HepG2 (cell line): ENCODE results near the gene LGALS1.

Experiments used
- BHLHE40 ChIP-seq: IDR thresholded peaks from 2 replicates; pipeline ENCODE4 v1.6.1; 2011; ENCODE audit warnings: low read length, improper control_type of control experiment
- CTCF ChIP-seq: sonication (generic); formaldehyde crosslinking; IDR thresholded peaks from 2 replicates; pipeline ENCODE4 v1.5.0; 2020; ENCODE audit warnings: mild to moderate bottlenecking, missing genetic modification reagents, moderate library complexity
- HMGXB4 ChIP-seq, 2 experiments: sonication (generic) in 1 of 2; formaldehyde crosslinking in 1 of 2; IDR thresholded peaks; 2 replicates each; pipeline versions ENCODE4 v1.4.0 to v1.6.1; 2018 to 2020; ENCODE audit warnings: missing genetic modification reagents in 2 of 2, borderline replicate concordance in 1 of 2, low read depth in 1 of 2, mild to moderate bottlenecking in 1 of 2, missing biosample characterization in 1 of 2
- HNF4G ChIP-seq, 2 experiments: sonication (generic) in 1 of 2; formaldehyde crosslinking in 1 of 2; IDR thresholded peaks; 2 replicates each; pipeline versions ENCODE4 v1.4.0 to v1.6.1; 2011 to 2020; ENCODE audit warnings: borderline replicate concordance in 2 of 2, low read depth in 2 of 2, mild to moderate bottlenecking in 2 of 2, low read length in 1 of 2, missing genetic modification reagents in 1 of 2, moderate library complexity in 1 of 2
- JDP2 ChIP-seq: sonication (generic); formaldehyde crosslinking; IDR thresholded peaks from 2 replicates; pipeline ENCODE4 v1.8.1; 2022; ENCODE audit warnings: missing genetic modification reagents, borderline replicate concordance
- MAZ ChIP-seq, 2 experiments: sonication (generic) in 1 of 2; formaldehyde crosslinking in 1 of 2; IDR thresholded peaks; 2 replicates each; pipeline versions ENCODE4 v1.5.0 to v1.6.1; 2012 to 2020; ENCODE audit warnings: low read depth in 2 of 2, mild to moderate bottlenecking in 2 of 2, borderline replicate concordance in 1 of 2, improper control_type of control experiment in 1 of 2, low read length in 1 of 2, missing genetic modification reagents in 1 of 2, moderate library complexity in 1 of 2
- RBFOX2 ChIP-seq: fragments of 200-400 bp; formaldehyde crosslinking; IDR thresholded peaks from 2 replicates; pipeline ENCODE4 v1.6.1; 2017; ENCODE audit warnings: low read depth, mild to moderate bottlenecking, low read length
- TCF12 ChIP-seq, 2 experiments: fragments of 450-650 bp in 1 of 2; sonication (generic) in 1 of 2; formaldehyde crosslinking in 1 of 2; IDR thresholded peaks; 2 replicates each; pipeline versions ENCODE4 v1.6.1 to v1.8.0; 2017 to 2022; ENCODE audit warnings: antibody characterized with exemption in 1 of 2, mild to moderate bottlenecking in 1 of 2, missing genetic modification reagents in 1 of 2, moderate library complexity in 1 of 2
- TOPORS ChIP-seq: sonication (generic); formaldehyde crosslinking; IDR thresholded peaks from 2 replicates; pipeline ENCODE4 v1.8.0; 2023; ENCODE audit warnings: mild to moderate bottlenecking, missing genetic modification reagents
- ZBTB1 ChIP-seq: sonication (generic); formaldehyde crosslinking; IDR thresholded peaks from 2 replicates; pipeline ENCODE4 v1.4.0; 2020; ENCODE audit warnings: missing genetic modification reagents, borderline replicate concordance
- ZNF512 ChIP-seq: sonication (generic); formaldehyde crosslinking; IDR thresholded peaks from 2 replicates; pipeline ENCODE4 v1.4.0; 2020; ENCODE audit warnings: mild to moderate bottlenecking, missing genetic modification reagents
- ZSCAN20 ChIP-seq: sonication (generic); formaldehyde crosslinking; IDR thresholded peaks from 2 replicates; pipeline ENCODE4 v1.4.0; 2020; ENCODE audit warnings: missing genetic modification reagents, mild to moderate bottlenecking, borderline replicate concordance

GRCh38 chr22:37701141-37701786 is 25.8 kb downstream of the LGALS1 start:
- TF ChIP-seq ZSCAN20 (CRISPR knock-in tag) (no peak), BHLHE40 (no peak), ZBTB1 (CRISPR knock-in tag) (no peak), HNF4G (IDR thresholded peaks at IDR 0.05; ENCODE audit: borderline replicate concordance, low read depth, low read length) (no peak), HNF4G (CRISPR knock-in tag; IDR thresholded peaks at IDR 0.05; ENCODE audit: borderline replicate concordance, low read depth) (no peak), CTCF (CRISPR knock-in tag) (no peak), RBFOX2 (no peak), JDP2 (CRISPR knock-in tag) (no peak), ZNF512 (CRISPR knock-in tag) (no peak), HMGXB4 (CRISPR knock-in tag; IDR thresholded peaks at IDR 0.05; ENCODE audit: borderline replicate concordance in 1 of 2, low read depth in 1 of 2) (no peak), MAZ (IDR thresholded peaks at IDR 0.05; ENCODE audit: borderline replicate concordance, low read depth, low read length) (no peak), MAZ (CRISPR knock-in tag; IDR thresholded peaks at IDR 0.05; ENCODE audit: low read depth) (no peak), TOPORS (CRISPR knock-in tag) (no peak), TCF12 (IDR thresholded peaks at IDR 0.05) (no peak), TCF12 (CRISPR knock-in tag; IDR thresholded peaks at IDR 0.05) (no peak)
